SU-DHL-6 (cell line): ENCODE data around the gene RHOBTB3.

Experiments used
- EZH2phosphoT487 ChIP-seq: fragments of 200-600 bp; sonication (generic), shearing (Covaris generic); conservative IDR thresholded peaks from 2 replicates; pipeline ENCODE4 v1.6.1; 2018; ENCODE audit warnings: mild to moderate bottlenecking, antibody characterized with exemption, low read length, moderate library complexity, mixed read lengths
- TF ChIP-seq, protein P1 (sequence below): fragments of 200-600 bp; sonication (generic); IDR thresholded peaks from one replicate; pipeline ENCODE4 v1.5.1; 2017; ENCODE audit warnings: antibody characterized with exemption, mild to moderate bottlenecking, low read length, moderate library complexity; ENCODE audit not compliant: insufficient read depth, poor library complexity, severe bottlenecking

DNA sequence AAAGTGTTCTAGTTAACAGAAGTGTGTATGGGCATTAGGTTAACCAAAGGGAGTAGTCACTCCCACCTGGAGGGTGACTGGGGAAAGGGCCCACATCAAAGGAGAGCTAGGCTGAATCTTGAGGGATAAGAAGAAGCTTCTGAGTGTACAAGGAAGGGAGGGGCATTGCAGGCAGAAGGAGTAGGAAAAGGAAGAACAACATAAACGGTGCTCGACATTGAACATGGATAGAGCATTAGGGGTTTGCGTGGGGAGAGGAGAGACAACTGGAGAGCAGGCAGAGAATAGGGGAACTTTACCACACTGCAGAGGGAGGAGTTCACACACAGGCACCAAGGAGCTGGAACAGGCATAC lies 96.7 kb downstream of the RHOBTB3 start:
- TF ChIP-seq, protein P1, sequence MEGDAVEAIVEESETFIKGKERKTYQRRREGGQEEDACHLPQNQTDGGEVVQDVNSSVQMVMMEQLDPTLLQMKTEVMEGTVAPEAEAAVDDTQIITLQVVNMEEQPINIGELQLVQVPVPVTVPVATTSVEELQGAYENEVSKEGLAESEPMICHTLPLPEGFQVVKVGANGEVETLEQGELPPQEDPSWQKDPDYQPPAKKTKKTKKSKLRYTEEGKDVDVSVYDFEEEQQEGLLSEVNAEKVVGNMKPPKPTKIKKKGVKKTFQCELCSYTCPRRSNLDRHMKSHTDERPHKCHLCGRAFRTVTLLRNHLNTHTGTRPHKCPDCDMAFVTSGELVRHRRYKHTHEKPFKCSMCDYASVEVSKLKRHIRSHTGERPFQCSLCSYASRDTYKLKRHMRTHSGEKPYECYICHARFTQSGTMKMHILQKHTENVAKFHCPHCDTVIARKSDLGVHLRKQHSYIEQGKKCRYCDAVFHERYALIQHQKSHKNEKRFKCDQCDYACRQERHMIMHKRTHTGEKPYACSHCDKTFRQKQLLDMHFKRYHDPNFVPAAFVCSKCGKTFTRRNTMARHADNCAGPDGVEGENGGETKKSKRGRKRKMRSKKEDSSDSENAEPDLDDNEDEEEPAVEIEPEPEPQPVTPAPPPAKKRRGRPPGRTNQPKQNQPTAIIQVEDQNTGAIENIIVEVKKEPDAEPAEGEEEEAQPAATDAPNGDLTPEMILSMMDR = no peak
- TF ChIP-seq EZH2phosphoT487 = no peak
